ENCODE measurements around the gene PPIP5K1. TPM values are rescaled to one million over a fixed set of nuclear protein-coding genes. Genes with fewer than 3 reads are reported as not detected.

The PPIP5K1 gene
- total RNA-seq, 1 donor from 2014 or later = 64.1 TPM

- Mint-ChIP-seq H3K4me3 (peak overlapping the region; percentile 87), H3K27me3 (ENCODE audit: insufficient read depth) (peaks cover 6% of the 10 kb centered on the region), H3K36me3 (ENCODE audit: low read depth) (no peaks in the 10 kb centered on the region), H3K27ac (peak overlapping the region; percentile 92), H3K4me1 (ENCODE audit: low read depth) (peaks cover 56% of the 10 kb centered on the region), H3K9me3 (no peaks in the 10 kb centered on the region)
- intact Hi-C loops (cut with micrococcal nuclease) = loop anchor here (1.0 to 10.0 kb wide), 7 partner anchors 17 to 325 kb away; partner anchors contain the start of genes CCNDBP1, LCMT2, MFAP1 and PDIA3
- DNase-seq (ENCODE audit: low spot score) = peak; percentile 98
Measured at GRCh38 chr15:43510200-43511011, 79.6 kb downstream of the PPIP5K1 start.

GRCh38 chr15:43509660-43510199, 80.3 kb downstream of the PPIP5K1 start:
- Mint-ChIP-seq H3K27me3 (ENCODE audit: insufficient read depth) (peaks cover 7% of the 10 kb centered on the region), H3K4me1 (ENCODE audit: low read depth) (peaks cover 52% of the 10 kb centered on the region), H3K27ac (peak overlapping the region; percentile 92), H3K9me3 (no peaks in the 10 kb centered on the region), H3K36me3 (ENCODE audit: low read depth) (no peaks in the 10 kb centered on the region), H3K4me3 (peak overlapping the region; percentile 87)
- DNase-seq (ENCODE audit: low spot score) = no peak
- intact Hi-C loops (cut with micrococcal nuclease) = loop anchor here (1.0 to 10.0 kb wide), 7 partner anchors 16 to 324 kb away; partner anchors contain the start of genes CCNDBP1, LCMT2, MFAP1 and PDIA3

GRCh38 chr15:43508991-43509659, 80.9 kb downstream of the PPIP5K1 start:
- H3K36me3 Mint-ChIP-seq (ENCODE audit: low read depth) = no peaks in the 10 kb centered on the region
- no peak for DNase-seq (ENCODE audit: low spot score)
- H3K9me3 Mint-ChIP-seq = no peaks in the 10 kb centered on the region
- peak overlapping the region; percentile 87 for H3K4me3 Mint-ChIP-seq
- H3K27me3 Mint-ChIP-seq (ENCODE audit: insufficient read depth) = peaks cover 9% of the 10 kb centered on the region
- H3K27ac Mint-ChIP-seq = no peak overlapping the region
- H3K4me1 Mint-ChIP-seq (ENCODE audit: low read depth) = peaks cover 46% of the 10 kb centered on the region
- intact Hi-C loops (cut with micrococcal nuclease) = no loop called here

DNA sequence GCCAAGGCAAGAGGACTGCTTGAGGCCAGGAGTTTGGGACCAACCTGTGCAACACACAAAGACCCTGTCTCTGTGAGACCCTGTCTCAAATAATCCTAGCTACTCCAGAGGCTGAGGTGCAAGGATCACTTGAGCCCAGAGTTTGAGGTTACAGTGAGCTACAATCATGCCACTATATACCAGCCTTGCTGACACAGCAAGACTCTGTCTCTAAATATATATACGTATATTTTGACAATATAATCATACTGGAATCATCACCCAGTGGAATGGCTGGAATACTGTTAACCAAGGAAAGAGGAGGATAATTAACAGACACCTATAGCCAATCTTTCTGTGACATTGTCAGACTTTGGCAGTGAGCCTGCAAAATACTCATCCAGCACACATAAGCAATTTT, 81.6 kb downstream of the PPIP5K1 start:
- no peak for DNase-seq (ENCODE audit: low spot score)
- Mint-ChIP-seq H3K36me3 (ENCODE audit: low read depth) (no peaks in the 10 kb centered on the region), H3K9me3 (no peaks in the 10 kb centered on the region), H3K27me3 (ENCODE audit: insufficient read depth) (peaks cover 9% of the 10 kb centered on the region), H3K27ac (no peak overlapping the region), H3K4me3 (no peak overlapping the region), H3K4me1 (ENCODE audit: low read depth) (peaks cover 38% of the 10 kb centered on the region)
- intact Hi-C loops (cut with micrococcal nuclease) = no loop called here

DNA sequence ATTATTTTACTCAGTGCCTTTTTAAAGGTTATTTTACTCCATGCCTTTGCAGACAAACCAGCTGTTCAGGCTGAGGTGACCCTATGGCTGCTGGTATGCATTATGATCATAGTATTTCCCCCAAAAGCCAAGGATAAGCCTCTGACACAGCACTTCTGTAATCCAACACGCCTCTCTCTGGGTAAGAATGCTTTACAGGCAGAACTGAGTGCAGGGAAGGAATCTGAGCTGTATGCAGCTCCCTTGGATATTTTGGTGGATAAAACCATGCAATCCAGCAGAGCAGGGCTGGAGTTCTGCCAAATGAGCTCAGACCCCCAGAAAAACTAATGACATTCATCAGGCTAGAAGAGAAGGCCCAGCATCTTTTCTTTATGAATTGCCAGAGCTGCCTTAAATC, 84.3 kb downstream of the PPIP5K1 start:
- H3K27ac Mint-ChIP-seq = no peak overlapping the region
- no peaks in the 10 kb centered on the region for H3K9me3 Mint-ChIP-seq
- peaks cover 16% of the 10 kb centered on the region for H3K4me1 Mint-ChIP-seq (ENCODE audit: low read depth)
- intact Hi-C loops (cut with micrococcal nuclease) = no loop called here
- no peak overlapping the region for H3K4me3 Mint-ChIP-seq
- peaks cover 9% of the 10 kb centered on the region for H3K27me3 Mint-ChIP-seq (ENCODE audit: insufficient read depth)
- no peak for DNase-seq (ENCODE audit: low spot score)
- no peaks in the 10 kb centered on the region for H3K36me3 Mint-ChIP-seq (ENCODE audit: low read depth)

- peaks cover 2% of the 10 kb centered on the region for H3K27me3 Mint-ChIP-seq (ENCODE audit: insufficient read depth)
- intact Hi-C loops (cut with micrococcal nuclease) = no loop called here
- no peak for DNase-seq (ENCODE audit: low spot score)
- H3K36me3 Mint-ChIP-seq (ENCODE audit: low read depth) = peaks cover 2% of the 10 kb centered on the region
- no peaks in the 10 kb centered on the region for H3K9me3 Mint-ChIP-seq
- no peaks in the 10 kb centered on the region for H3K4me1 Mint-ChIP-seq (ENCODE audit: low read depth)
- no peak overlapping the region for H3K4me3 Mint-ChIP-seq
- no peak overlapping the region for H3K27ac Mint-ChIP-seq
Measured at GRCh38 chr15:43499635-43500034, 90.4 kb downstream of the PPIP5K1 start.

GRCh38 chr15:43498990-43499389, 91.0 kb downstream of the PPIP5K1 start:
- H3K27ac Mint-ChIP-seq = no peak overlapping the region
- H3K27me3 Mint-ChIP-seq (ENCODE audit: insufficient read depth) = no peaks in the 10 kb centered on the region
- H3K36me3 Mint-ChIP-seq (ENCODE audit: low read depth) = peaks cover 2% of the 10 kb centered on the region
- no peaks in the 10 kb centered on the region for H3K9me3 Mint-ChIP-seq
- H3K4me3 Mint-ChIP-seq = no peak overlapping the region
- H3K4me1 Mint-ChIP-seq (ENCODE audit: low read depth) = no peaks in the 10 kb centered on the region
- intact Hi-C loops (cut with micrococcal nuclease) = no loop called here
- no peak for DNase-seq (ENCODE audit: low spot score)

DNA sequence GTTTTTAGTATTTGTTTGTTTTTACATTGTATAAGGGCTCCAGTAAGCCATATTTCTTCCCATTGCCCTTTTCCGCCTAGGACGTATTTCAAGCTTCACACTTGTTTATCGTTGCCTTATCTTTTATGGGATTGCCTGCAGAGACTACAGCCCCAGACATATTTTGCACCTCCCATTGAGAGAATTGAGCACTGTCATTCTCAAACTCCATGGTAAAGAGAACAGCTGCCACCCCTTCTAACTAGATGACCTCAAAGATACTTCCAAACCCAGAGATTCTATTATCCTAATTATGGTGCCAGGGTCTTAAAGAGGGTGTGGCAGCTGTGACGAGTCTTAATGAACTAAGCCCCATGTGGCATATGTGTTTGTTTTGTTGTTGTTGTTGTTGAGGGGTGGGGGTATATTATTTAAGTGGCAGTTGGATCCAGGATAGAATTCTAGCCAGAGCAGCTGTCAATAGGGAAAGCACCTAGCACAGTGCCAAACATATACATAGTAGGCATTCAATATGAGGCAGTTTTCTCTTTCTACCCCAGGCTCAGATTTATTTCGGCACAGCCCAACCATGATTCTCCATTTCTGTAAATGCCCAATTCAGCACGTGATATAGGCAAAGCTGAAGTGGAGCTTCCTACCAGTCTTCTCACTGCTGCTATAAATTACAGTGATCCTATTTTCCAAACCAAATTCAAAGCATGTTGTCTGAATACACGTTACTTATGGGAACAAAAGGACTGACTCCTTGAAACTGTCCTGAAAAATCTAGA, 96.1 kb downstream of the PPIP5K1 start:
- H3K9me3 Mint-ChIP-seq = no peaks in the 10 kb centered on the region
- H3K36me3 Mint-ChIP-seq (ENCODE audit: low read depth) = peaks cover 13% of the 10 kb centered on the region
- H3K27me3 Mint-ChIP-seq (ENCODE audit: insufficient read depth) = no peaks in the 10 kb centered on the region
- no peak for DNase-seq (ENCODE audit: low spot score)
- H3K4me1 Mint-ChIP-seq (ENCODE audit: low read depth) = peaks cover 24% of the 10 kb centered on the region
- H3K27ac Mint-ChIP-seq = no peak overlapping the region
- intact Hi-C loops (cut with micrococcal nuclease) = loop anchor here (1.0 to 5.0 kb wide), 4 partner anchors 16 to 307 kb away; partner anchors contain the start of genes CCNDBP1, TUBGCP4 and ZSCAN29
- H3K4me3 Mint-ChIP-seq = peak overlapping the region; percentile 93

- Mint-ChIP-seq H3K27ac (peak within 1 kb of the TSS; percentile 97), H3K9me3 (no peaks in the 10 kb centered on the region), H3K27me3 (ENCODE audit: insufficient read depth) (no peaks in the 10 kb centered on the region), H3K4me1 (ENCODE audit: low read depth) (peaks cover 26% of the 10 kb centered on the region), H3K4me3 (peak within 1 kb of the TSS; percentile 93), H3K36me3 (ENCODE audit: low read depth) (peaks cover 17% of the 10 kb centered on the region)
- intact Hi-C loops (cut with micrococcal nuclease) = loop anchor here (1.0 to 5.0 kb wide), 5 partner anchors 17 to 306 kb away; partner anchors contain the start of genes CCNDBP1, TUBGCP4 and ZSCAN29
- DNase-seq (ENCODE audit: low spot score) = peak; percentile 93
Measured at GRCh38 chr15:43492673-43493601, 97.1 kb downstream of the PPIP5K1 start, which contains the start of gene TP53BP1. TSS of gene TP53BP1 (minus strand) at chr15:43493156. CDS start at chr15:43493043, 113 bp downstream.

GRCh38 chr15:43492266-43492665, 97.7 kb downstream of the PPIP5K1 start:
- Mint-ChIP-seq H3K27ac (peak overlapping the region; percentile 97), H3K9me3 (no peaks in the 10 kb centered on the region), H3K4me3 (peak overlapping the region; percentile 93), H3K36me3 (ENCODE audit: low read depth) (peaks cover 17% of the 10 kb centered on the region), H3K4me1 (ENCODE audit: low read depth) (peaks cover 26% of the 10 kb centered on the region), H3K27me3 (ENCODE audit: insufficient read depth) (no peaks in the 10 kb centered on the region)
- intact Hi-C loops (cut with micrococcal nuclease) = loop anchor here (1.0 to 5.0 kb wide), 4 partner anchors 51 to 305 kb away; partner anchors contain the start of genes CCNDBP1, TUBGCP4 and ZSCAN29
- no peak for DNase-seq (ENCODE audit: low spot score)

- no peak for DNase-seq (ENCODE audit: low spot score)
- peaks cover 20% of the 10 kb centered on the region for H3K36me3 Mint-ChIP-seq (ENCODE audit: low read depth)
- peaks cover 26% of the 10 kb centered on the region for H3K4me1 Mint-ChIP-seq (ENCODE audit: low read depth)
- intact Hi-C loops (cut with micrococcal nuclease) = no loop called here
- no peaks in the 10 kb centered on the region for H3K27me3 Mint-ChIP-seq (ENCODE audit: insufficient read depth)
- no peak overlapping the region for H3K27ac Mint-ChIP-seq
- H3K9me3 Mint-ChIP-seq = no peaks in the 10 kb centered on the region
- H3K4me3 Mint-ChIP-seq = no peak overlapping the region
Measured at GRCh38 chr15:43489191-43489590, 100.8 kb downstream of the PPIP5K1 start.
